Panc1 (cell line): Measurements from ENCODE around the gene PIGC.

Experiments
- POLR2AphosphoS5 ChIP-seq: IDR thresholded peaks from 2 replicates; pipeline ENCODE4 v1.6.1; 2012; ENCODE audit warnings: mild to moderate bottlenecking, low read depth, low read length, moderate library complexity
- TCF7L2 ChIP-seq: IDR thresholded peaks from 2 replicates; pipeline ENCODE4 v1.6.1; 2011; ENCODE audit warnings: mild to moderate bottlenecking, low read depth, low read length, inconsistent platforms
- TF ChIP-seq, protein P1 (sequence below): fragments of 450-650 bp; IDR thresholded peaks from 2 replicates; pipeline ENCODE4 v1.5.1; 2017; ENCODE audit warnings: mild to moderate bottlenecking
- TF ChIP-seq, protein P2 (sequence below), 2 experiments: IDR thresholded peaks; 2 replicates each; pipeline ENCODE4 v1.6.1; 2011 to 2012; ENCODE audit warnings: low read depth in 2 of 2, control low read depth in 1 of 2, low read length in 1 of 2, mild to moderate bottlenecking in 1 of 2, moderate library complexity in 1 of 2; ENCODE audit not compliant: insufficient read depth in 1 of 2

DNA sequence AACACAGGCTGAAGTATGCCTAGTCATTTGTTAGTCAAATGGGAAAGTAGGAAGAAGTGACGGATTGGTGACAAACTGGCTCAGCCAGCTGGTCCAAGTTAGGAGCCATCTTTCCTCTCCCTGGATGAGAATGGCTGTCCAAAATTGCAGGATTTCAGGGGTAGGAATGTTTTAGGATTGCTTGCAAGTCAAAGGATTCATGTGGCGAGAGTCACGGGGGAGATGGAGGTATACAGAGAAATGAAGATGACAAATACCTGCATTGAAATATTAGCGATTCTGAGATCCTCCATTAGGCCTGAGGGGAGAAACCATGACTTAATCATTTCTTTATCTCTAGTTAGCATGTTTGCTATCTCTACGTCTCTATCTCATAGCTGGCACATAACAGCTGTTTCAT, 41.8 kb upstream of the PIGC start:
- TF ChIP-seq, protein P1, sequence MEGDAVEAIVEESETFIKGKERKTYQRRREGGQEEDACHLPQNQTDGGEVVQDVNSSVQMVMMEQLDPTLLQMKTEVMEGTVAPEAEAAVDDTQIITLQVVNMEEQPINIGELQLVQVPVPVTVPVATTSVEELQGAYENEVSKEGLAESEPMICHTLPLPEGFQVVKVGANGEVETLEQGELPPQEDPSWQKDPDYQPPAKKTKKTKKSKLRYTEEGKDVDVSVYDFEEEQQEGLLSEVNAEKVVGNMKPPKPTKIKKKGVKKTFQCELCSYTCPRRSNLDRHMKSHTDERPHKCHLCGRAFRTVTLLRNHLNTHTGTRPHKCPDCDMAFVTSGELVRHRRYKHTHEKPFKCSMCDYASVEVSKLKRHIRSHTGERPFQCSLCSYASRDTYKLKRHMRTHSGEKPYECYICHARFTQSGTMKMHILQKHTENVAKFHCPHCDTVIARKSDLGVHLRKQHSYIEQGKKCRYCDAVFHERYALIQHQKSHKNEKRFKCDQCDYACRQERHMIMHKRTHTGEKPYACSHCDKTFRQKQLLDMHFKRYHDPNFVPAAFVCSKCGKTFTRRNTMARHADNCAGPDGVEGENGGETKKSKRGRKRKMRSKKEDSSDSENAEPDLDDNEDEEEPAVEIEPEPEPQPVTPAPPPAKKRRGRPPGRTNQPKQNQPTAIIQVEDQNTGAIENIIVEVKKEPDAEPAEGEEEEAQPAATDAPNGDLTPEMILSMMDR, result no peak
- TF ChIP-seq POLR2AphosphoS5, result no peak
- TF ChIP-seq, protein P2, sequence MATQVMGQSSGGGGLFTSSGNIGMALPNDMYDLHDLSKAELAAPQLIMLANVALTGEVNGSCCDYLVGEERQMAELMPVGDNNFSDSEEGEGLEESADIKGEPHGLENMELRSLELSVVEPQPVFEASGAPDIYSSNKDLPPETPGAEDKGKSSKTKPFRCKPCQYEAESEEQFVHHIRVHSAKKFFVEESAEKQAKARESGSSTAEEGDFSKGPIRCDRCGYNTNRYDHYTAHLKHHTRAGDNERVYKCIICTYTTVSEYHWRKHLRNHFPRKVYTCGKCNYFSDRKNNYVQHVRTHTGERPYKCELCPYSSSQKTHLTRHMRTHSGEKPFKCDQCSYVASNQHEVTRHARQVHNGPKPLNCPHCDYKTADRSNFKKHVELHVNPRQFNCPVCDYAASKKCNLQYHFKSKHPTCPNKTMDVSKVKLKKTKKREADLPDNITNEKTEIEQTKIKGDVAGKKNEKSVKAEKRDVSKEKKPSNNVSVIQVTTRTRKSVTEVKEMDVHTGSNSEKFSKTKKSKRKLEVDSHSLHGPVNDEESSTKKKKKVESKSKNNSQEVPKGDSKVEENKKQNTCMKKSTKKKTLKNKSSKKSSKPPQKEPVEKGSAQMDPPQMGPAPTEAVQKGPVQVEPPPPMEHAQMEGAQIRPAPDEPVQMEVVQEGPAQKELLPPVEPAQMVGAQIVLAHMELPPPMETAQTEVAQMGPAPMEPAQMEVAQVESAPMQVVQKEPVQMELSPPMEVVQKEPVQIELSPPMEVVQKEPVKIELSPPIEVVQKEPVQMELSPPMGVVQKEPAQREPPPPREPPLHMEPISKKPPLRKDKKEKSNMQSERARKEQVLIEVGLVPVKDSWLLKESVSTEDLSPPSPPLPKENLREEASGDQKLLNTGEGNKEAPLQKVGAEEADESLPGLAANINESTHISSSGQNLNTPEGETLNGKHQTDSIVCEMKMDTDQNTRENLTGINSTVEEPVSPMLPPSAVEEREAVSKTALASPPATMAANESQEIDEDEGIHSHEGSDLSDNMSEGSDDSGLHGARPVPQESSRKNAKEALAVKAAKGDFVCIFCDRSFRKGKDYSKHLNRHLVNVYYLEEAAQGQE (IDR thresholded peaks at IDR 0.05; ENCODE audit: insufficient read depth in 1 of 2, low read depth in 2 of 2, low read length in 1 of 2), result no peak
- no peak for TF ChIP-seq TCF7L2
